Hepatic stellate cell (primary cell): Measurements from ENCODE around the gene CD40.
"Not testable (repeated sequence)": the region's sequence is repeated elsewhere in the genome, so short reads cannot be mapped to it uniquely, and the experiment has no call there.

Experiments
- DNase-seq: peaks from one replicate; pipeline ENCODE4 v3.0.0; 2011; ENCODE audit warnings: low spot score

Gene CD40

GRCh38 chr20:46093531-46093930, 24.6 kb upstream of the CD40 start:
- no peak for DNase-seq

GRCh38 chr20:46099491-46100287, 18.4 kb upstream of the CD40 start:
- no peak for DNase-seq

DNA sequence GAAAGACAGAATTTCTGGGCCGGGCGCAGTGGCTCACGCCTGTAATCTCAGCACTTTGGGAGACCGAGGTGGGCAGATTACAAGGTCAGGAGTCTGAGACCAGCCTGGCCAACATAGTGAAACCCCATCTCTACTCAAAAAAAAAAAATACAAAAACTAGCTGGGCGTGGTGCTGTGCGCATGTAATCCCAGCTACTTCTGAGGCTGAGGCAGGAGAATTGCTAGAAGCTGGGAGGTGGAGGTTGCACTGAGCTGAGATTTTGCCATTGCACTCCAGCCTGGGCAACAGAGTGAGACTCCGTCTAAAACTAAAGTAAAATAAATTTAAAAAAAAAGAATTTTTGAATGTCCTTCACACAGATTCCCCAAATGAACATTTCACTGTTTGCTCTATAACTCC, 17.7 kb upstream of the CD40 start:
- DNase-seq, result not testable (repeated sequence)

- DNase-seq, result no peak
These were observed 17.1 kb upstream of the CD40 start for GRCh38 chr20:46100988-46101387.

GRCh38 chr20:46101957-46102356, 16.2 kb upstream of the CD40 start:
- no peak for DNase-seq

DNA sequence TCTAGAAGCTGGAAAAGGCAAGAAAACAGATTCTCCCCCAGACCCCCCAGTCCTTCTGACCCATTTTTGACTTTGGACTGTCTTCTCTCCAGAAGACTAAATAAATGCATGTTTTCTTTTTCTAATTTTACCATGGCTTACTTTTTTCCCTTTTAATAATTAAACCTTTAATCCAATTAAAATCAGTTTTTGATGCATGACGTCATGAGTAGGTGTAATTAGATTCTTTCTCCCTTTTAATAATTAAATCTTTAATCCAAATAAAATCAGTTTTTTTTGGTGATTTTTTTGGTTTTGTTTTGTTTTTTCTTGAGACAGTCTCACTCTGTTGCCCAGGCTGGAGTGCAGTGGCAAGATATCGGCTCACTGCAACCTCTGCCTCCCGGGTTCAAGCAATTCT, 15.2 kb upstream of the CD40 start:
- DNase-seq, result no peak

- no peak for DNase-seq
These were observed 13.9 kb upstream of the CD40 start for GRCh38 chr20:46104262-46104661.

GRCh38 chr20:46107061-46107460, 11.1 kb upstream of the CD40 start:
- no peak for DNase-seq

- no peak for DNase-seq
These were observed 9.7 kb upstream of the CD40 start for GRCh38 chr20:46108435-46108841.

GRCh38 chr20:46108976-46109375, 9.1 kb upstream of the CD40 start:
- no peak for DNase-seq

DNA sequence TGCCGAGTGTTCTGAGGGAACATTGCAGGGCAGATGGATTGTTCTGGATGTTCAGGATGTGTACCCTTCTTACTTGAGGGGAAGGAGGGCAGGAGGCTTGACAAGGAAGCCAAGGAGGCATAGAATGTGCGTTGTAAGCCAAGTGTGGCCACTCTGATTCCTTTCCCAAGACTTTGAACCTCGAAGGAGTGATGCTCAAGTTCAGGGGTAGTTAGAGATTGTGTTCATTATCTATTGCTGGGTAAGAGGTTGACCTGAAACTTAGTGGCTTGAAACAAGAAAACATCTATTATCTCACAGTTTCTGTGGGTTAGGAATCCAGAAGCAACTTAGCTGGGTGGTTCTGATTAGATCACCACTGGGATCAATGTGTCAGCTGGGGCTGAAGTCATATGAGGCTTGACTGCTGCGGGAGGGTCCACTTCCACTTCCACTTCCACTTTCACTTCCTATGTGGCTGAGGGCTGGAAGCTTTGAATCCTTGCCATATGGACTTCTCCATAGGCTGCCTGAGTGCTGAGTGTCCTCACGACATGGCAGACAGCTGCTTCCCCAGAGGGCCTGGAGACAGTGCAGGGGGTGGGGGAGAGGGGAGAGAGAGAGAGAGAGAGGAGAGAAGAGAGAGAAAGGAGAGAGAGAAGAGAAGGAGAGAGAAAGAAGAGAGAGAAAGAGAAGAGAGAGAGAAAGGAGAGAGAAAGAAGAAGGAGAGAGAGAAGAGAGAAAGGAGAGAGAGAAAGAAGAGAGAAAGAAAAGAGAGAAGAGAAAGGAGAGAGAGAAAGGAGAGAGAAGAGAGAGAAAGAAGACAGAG, 6.9 kb upstream of the CD40 start:
- DNase-seq, result no peak

GRCh38 chr20:46111836-46112212, 6.3 kb upstream of the CD40 start:
- no peak for DNase-seq

DNA sequence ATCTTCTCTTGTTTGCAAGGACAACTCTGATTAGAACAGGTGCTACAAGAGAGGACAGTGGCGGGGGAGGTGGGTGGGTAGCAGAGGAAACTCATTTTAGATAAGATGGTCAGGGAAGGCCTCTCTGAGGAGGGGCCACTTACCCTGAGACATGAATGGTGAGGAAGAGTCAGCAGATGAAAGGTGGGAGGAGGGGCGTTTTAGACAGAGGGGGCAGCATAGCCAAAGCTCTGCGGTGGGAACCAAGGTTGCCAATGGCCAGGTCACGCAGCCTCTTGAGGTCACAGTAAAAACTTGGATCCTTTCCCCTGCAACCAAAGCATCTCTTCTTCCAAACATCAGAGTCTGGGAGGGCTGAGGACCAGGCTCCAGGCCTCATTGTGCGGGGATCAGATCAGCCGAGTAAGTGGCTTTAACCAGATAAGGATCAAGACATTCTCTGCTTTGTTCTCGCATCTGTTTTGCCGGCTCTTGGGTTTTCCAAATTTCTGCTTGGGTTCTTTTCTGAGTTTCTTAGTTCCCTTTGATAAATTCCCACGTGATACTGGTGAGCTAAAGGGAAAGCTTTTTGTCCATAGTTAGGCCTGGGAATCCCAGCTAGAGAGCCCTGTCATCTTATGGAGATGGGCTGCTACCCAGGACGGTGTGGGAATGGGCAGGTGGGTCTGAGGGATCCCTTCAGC, 5.5 kb upstream of the CD40 start:
- no peak for DNase-seq

DNA sequence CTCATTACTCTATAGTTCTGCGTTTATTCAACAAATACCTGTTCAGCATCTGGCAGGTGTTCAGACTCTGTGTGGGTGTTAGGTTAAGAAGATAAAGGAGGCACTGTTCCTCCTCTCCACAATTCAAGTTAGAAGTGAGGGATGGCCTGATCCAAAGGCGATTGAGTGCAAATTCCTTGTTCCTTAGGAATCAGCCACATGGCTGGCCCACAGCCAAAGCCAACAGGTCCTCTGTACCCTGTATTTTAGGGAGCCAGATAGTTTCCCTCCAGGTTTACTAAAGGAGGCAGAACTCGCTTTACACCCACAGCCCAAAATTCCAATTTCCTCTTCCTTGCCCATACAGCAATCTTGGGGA, 5.0 kb upstream of the CD40 start:
- DNase-seq, result no peak

DNA sequence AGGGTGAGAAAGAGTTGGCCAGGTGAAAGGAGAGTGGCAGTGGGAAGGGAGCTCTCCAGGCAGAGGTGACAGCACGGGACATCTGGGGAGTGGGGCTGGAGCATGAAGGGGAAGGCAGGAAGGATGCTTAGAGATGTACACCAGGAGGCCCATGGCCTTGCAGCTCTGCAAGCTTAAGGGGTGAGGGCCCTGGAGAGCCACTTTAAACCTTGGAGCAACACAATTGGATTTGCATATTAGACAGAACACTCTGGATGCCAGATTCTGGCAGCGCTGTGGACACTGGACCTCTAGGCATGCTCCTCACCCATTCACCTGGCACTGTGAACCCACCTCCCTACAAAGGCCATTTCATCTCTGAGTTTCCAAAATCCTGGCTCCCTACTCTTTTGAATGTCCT, 3.7 kb upstream of the CD40 start:
- DNase-seq, result no peak

GRCh38 chr20:46118481-46119020, 437 bp downstream of the CD40 start:
- no peak for DNase-seq

- no peak for DNase-seq
These were observed 973 bp downstream of the CD40 start for GRCh38 chr20:46119028-46119546.

- DNase-seq, result no peak
These were observed 1.4 kb downstream of the CD40 start for GRCh38 chr20:46119547-46119946.

- no peak for DNase-seq
These were observed 2.0 kb downstream of the CD40 start for GRCh38 chr20:46120136-46120535.

DNA sequence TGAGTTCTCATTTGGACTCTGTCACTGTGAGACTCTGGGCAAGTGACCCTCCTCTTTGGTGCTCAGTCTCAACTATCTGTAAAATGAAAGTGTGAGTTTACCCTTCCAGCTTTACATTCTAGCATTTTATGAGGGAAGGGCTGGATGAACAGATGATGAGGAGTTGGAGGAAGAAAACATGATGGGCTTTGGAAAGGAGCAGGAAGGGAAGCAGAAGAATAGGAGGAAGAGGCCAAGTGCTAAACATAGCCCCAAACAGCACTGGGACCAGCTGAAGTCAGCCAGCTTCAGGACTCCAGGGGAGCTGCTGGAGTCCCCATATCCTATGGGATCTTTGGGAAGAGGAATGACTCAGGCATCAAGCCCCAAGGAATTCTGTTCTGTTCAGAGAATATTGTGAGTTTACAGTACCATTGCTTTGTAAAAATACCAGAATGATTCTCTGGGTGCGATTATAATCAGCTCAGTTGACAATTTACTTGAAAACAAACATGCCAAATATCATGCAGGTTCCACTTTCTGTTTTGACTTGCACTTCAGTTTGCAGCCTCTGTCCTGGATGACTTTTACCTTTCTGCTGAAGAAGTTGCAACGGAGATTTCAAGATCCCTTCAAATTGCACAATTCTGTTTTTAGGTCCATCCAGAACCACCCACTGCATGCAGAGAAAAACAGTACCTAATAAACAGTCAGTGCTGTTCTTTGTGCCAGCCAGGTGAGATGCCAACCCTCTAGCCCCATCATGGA, 3.2 kb downstream of the CD40 start:
- DNase-seq, result no peak

DNA sequence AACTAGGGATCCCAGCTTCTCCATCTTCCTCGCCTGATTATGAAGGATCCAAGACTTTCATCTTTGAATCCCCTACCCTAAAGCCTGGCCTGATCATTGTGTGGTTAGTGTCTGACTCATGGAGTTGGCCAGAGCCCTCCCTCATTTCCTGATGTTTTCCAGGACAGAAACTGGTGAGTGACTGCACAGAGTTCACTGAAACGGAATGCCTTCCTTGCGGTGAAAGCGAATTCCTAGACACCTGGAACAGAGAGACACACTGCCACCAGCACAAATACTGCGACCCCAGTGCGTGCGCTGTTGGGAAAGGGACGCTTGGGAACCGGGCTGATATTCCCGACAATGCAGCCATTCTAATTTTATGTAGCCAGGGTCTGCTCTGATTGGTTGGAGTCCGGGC, 4.0 kb downstream of the CD40 start:
- DNase-seq, result peak; percentile 51
